ENCODE results near the gene PLEKHB2. TPM values are rescaled to one million over a fixed set of nuclear protein-coding genes. Genes with fewer than 3 reads are reported as not detected.

The PLEKHB2 gene
- total RNA-seq, 1 experiment from 2014 or later, result 94.8 TPM

DNA sequence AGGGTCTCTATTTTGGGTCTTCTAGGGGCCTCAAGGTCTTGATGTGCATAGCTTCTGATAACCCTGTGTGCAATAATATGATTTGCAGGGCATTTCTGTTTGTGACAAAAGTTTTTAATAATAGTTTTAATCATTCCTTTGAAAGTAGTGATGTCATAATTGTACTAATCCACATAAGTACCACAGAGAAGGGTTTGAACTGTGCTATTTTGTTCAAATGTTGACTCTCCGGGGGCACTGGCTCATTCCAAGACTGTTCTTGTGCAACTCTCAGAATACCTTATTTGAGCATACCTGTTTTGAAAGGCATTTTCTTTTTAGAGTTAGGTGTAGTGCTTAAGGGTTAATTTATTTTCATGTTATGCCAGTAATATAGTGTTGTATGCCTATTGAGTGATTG, 41.6 kb downstream of the PLEKHB2 start:
- no peak for DNase-seq (ENCODE audit: low read depth, low spot score)
- no peaks in the 10 kb centered on the region for H4K20me1 ChIP-seq (ENCODE audit: insufficient read depth)
- TF ChIP-seq TCF7L2 (IDR thresholded peaks at IDR 0.05; ENCODE audit: borderline replicate concordance, extremely low read depth, insufficient read depth, insufficient read length) (no peak), SRF (IDR thresholded peaks at IDR 0.05; ENCODE audit: low read depth) (no peak), RAD21 (IDR thresholded peaks at IDR 0.05; ENCODE audit: low read depth) (no peak), SP1 (IDR thresholded peaks at IDR 0.05; ENCODE audit: low read depth) (no peak), POLR2A (IDR thresholded peaks at IDR 0.05; ENCODE audit: borderline replicate concordance, extremely low read depth, insufficient read depth, insufficient read length) (no peak), POLR2AphosphoS5 (IDR thresholded peaks at IDR 0.05; ENCODE audit: low read depth, low read length) (no peak), EGR1 (IDR thresholded peaks at IDR 0.05; ENCODE audit: low read depth) (no peak), CBX3 (IDR thresholded peaks at IDR 0.05; ENCODE audit: low read depth) (no peak), YY1 (IDR thresholded peaks at IDR 0.05; ENCODE audit: extremely low read depth, insufficient replicate concordance, low read depth, low read length) (no peak), FOSL1 (IDR thresholded peaks at IDR 0.05; ENCODE audit: low read depth) (no peak), EZH2 (IDR thresholded peaks at IDR 0.05) (no peak)
- TF ChIP-seq, protein P1, sequence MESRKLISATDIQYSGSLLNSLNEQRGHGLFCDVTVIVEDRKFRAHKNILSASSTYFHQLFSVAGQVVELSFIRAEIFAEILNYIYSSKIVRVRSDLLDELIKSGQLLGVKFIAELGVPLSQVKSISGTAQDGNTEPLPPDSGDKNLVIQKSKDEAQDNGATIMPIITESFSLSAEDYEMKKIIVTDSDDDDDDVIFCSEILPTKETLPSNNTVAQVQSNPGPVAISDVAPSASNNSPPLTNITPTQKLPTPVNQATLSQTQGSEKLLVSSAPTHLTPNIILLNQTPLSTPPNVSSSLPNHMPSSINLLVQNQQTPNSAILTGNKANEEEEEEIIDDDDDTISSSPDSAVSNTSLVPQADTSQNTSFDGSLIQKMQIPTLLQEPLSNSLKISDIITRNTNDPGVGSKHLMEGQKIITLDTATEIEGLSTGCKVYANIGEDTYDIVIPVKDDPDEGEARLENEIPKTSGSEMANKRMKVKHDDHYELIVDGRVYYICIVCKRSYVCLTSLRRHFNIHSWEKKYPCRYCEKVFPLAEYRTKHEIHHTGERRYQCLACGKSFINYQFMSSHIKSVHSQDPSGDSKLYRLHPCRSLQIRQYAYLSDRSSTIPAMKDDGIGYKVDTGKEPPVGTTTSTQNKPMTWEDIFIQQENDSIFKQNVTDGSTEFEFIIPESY (IDR thresholded peaks at IDR 0.05; ENCODE audit: extremely low read depth, insufficient replicate concordance, low read length), result no peak
- TF ChIP-seq, protein P2, sequence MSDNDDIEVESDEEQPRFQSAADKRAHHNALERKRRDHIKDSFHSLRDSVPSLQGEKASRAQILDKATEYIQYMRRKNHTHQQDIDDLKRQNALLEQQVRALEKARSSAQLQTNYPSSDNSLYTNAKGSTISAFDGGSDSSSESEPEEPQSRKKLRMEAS (IDR thresholded peaks at IDR 0.05), result no peak
- TF ChIP-seq, protein P3, sequence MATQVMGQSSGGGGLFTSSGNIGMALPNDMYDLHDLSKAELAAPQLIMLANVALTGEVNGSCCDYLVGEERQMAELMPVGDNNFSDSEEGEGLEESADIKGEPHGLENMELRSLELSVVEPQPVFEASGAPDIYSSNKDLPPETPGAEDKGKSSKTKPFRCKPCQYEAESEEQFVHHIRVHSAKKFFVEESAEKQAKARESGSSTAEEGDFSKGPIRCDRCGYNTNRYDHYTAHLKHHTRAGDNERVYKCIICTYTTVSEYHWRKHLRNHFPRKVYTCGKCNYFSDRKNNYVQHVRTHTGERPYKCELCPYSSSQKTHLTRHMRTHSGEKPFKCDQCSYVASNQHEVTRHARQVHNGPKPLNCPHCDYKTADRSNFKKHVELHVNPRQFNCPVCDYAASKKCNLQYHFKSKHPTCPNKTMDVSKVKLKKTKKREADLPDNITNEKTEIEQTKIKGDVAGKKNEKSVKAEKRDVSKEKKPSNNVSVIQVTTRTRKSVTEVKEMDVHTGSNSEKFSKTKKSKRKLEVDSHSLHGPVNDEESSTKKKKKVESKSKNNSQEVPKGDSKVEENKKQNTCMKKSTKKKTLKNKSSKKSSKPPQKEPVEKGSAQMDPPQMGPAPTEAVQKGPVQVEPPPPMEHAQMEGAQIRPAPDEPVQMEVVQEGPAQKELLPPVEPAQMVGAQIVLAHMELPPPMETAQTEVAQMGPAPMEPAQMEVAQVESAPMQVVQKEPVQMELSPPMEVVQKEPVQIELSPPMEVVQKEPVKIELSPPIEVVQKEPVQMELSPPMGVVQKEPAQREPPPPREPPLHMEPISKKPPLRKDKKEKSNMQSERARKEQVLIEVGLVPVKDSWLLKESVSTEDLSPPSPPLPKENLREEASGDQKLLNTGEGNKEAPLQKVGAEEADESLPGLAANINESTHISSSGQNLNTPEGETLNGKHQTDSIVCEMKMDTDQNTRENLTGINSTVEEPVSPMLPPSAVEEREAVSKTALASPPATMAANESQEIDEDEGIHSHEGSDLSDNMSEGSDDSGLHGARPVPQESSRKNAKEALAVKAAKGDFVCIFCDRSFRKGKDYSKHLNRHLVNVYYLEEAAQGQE (IDR thresholded peaks at IDR 0.05; ENCODE audit: low read depth), result no peak
- TF ChIP-seq, protein P4, sequence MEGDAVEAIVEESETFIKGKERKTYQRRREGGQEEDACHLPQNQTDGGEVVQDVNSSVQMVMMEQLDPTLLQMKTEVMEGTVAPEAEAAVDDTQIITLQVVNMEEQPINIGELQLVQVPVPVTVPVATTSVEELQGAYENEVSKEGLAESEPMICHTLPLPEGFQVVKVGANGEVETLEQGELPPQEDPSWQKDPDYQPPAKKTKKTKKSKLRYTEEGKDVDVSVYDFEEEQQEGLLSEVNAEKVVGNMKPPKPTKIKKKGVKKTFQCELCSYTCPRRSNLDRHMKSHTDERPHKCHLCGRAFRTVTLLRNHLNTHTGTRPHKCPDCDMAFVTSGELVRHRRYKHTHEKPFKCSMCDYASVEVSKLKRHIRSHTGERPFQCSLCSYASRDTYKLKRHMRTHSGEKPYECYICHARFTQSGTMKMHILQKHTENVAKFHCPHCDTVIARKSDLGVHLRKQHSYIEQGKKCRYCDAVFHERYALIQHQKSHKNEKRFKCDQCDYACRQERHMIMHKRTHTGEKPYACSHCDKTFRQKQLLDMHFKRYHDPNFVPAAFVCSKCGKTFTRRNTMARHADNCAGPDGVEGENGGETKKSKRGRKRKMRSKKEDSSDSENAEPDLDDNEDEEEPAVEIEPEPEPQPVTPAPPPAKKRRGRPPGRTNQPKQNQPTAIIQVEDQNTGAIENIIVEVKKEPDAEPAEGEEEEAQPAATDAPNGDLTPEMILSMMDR (IDR thresholded peaks at IDR 0.05 in 2 of 3, conservative IDR thresholded peaks at IDR 0.05 in 1 of 3; ENCODE audit: borderline replicate concordance in 1 of 3, insufficient read depth in 1 of 3, low read depth in 2 of 3, low read length in 2 of 3), result no peak
- ChIA-PET RAD21 (ENCODE audit: low non-redundant PET in 1 of 2, low total read pairs in 2 of 2, uncharacterized antibody in 2 of 2, unreplicated experiment in 2 of 2) (no interaction called here), POLR2A (no interaction called here), CTCF (no interaction called here)
- no peak overlapping the region for H3K4me2 ChIP-seq (ENCODE audit: low read length)
- H3K27ac ChIP-seq (ENCODE audit: low read depth, low read length), result no peak overlapping the region
- H2AFZ ChIP-seq (ENCODE audit: low read depth, low read length, poor library complexity, severe bottlenecking), result no peak overlapping the region
- no peaks in the 10 kb centered on the region for H3K27me3 ChIP-seq (ENCODE audit: insufficient read depth, low read length)
- peaks cover 20% of the 10 kb centered on the region for H3K79me2 ChIP-seq (ENCODE audit: insufficient read depth, low read length)
- H3K9me3 ChIP-seq (ENCODE audit: control insufficient read depth in 1 of 2, insufficient read depth in 1 of 2, low read depth in 1 of 2, low read length in 2 of 2), result no peaks in the 10 kb centered on the region
- no TSS peak for BruUV-seq (replicated peaks)
- H3K9ac ChIP-seq (ENCODE audit: low read length), result no peak overlapping the region
- no peak overlapping the region for H3K4me3 ChIP-seq (replicated peaks in 1 of 2; ENCODE audit: low read depth in 1 of 2, low read length in 2 of 2)
- no peak for ATAC-seq
- intact Hi-C loops (cut with micrococcal nuclease), result no loop called here
- no peaks in the 10 kb centered on the region for H3K4me1 ChIP-seq (ENCODE audit: control insufficient read depth in 1 of 2, insufficient read depth in 2 of 2, low read length in 2 of 2)
- H3K9me2 ChIP-seq (ENCODE audit: insufficient read depth), result no peaks in the 10 kb centered on the region
- H3K36me3 ChIP-seq (ENCODE audit: control insufficient read depth in 1 of 2, insufficient read depth in 2 of 2, low read length in 2 of 2), result peaks cover 16 to 18% of the 10 kb centered on the region in 2 experiments; a peak in 3 of 4 replicates
